Natural killer cell (primary cell): ENCODE results near the gene BANF2. TPM values are rescaled to one million over a fixed set of nuclear protein-coding genes. Genes with fewer than 3 reads are reported as not detected.
"Not testable (repeated sequence)": the region's sequence is repeated elsewhere in the genome, so short reads cannot be mapped to it uniquely, and the experiment has no call there.

ENCODE experiments used
- ATAC-seq, 3 donors: fragments of 150-1000 bp in 2 of 3; fragments of 200-7000 bp in 1 of 3; cut with Tn5 transposase; 1 replicate in 1 of 3; 2 replicates in 2 of 3; pipeline ENCODE4 v1.10.0; 2021; ENCODE audit warnings: mild to moderate bottlenecking in 2 of 3, moderate library complexity in 2 of 3
- DNase-seq, 2 donors: peaks; one replicate each; pipeline versions ENCODE4 v3.0.0 to v3.0.0-alpha.2; 2013 to 2021; ENCODE audit warnings: mixed read lengths in 1 of 2
- H3K27ac ChIP-seq: one replicate; pipeline ENCODE4 v1.5.1; 2013; ENCODE audit warnings: mild to moderate bottlenecking, low read length
- H3K27me3 ChIP-seq: one replicate; pipeline ENCODE4 v1.6.1; 2013; ENCODE audit warnings: low read length; ENCODE audit not compliant: control insufficient read depth, insufficient read depth
- H3K36me3 ChIP-seq: one replicate; pipeline ENCODE4 v1.6.1; 2013; ENCODE audit warnings: low read length; ENCODE audit not compliant: control insufficient read depth, insufficient read depth
- H3K4me1 ChIP-seq: one replicate; pipeline ENCODE4 v1.6.1; 2013; ENCODE audit warnings: low read length; ENCODE audit not compliant: control insufficient read depth, insufficient read depth
- H3K4me3 ChIP-seq: one replicate; pipeline ENCODE4 v1.5.1; 2013; ENCODE audit warnings: low read length
- H3K9me3 ChIP-seq: one replicate; pipeline ENCODE4 v1.6.1; 2013; ENCODE audit warnings: low read length; ENCODE audit not compliant: control insufficient read depth, insufficient read depth
- H3K27ac Mint-ChIP-seq, 2 donors: one replicate each; pipeline ENCODE4 v1.8.0; 2022; ENCODE audit warnings: mild to moderate bottlenecking in 2 of 2, mixed read lengths in 2 of 2, moderate library complexity in 1 of 2
- H3K27me3 Mint-ChIP-seq, 2 donors: one replicate each; pipeline ENCODE4 v1.8.0; 2022; ENCODE audit warnings: low read depth in 2 of 2, mixed read lengths in 2 of 2
- H3K36me3 Mint-ChIP-seq: one replicate; pipeline ENCODE4 v1.8.0; 2022; ENCODE audit warnings: mixed read lengths
- H3K4me1 Mint-ChIP-seq, 2 donors: one replicate each; pipeline ENCODE4 v1.8.0; 2022; ENCODE audit warnings: mixed read lengths in 2 of 2
- H3K4me3 Mint-ChIP-seq: one replicate; pipeline ENCODE4 v1.8.0; 2022; ENCODE audit warnings: mild to moderate bottlenecking, moderate library complexity, mixed read lengths
- H3K9me3 Mint-ChIP-seq, 2 donors: one replicate each; pipeline ENCODE4 v1.8.0; 2022; ENCODE audit warnings: mixed read lengths in 2 of 2
- CTCF ChIP-seq: fragments of 200-600 bp; IDR thresholded peaks from one replicate; pipeline ENCODE4 v1.8.0; 2022; ENCODE audit warnings: antibody characterized with exemption
- WGBS: methylation state at CpG from one replicate; pipeline ENCODE4 v1.1.7; 2013; ENCODE audit warnings: missing lambda C conversion rate; ENCODE audit not compliant: insufficient coverage; 5-methylcytosine and 5-hydroxymethylcytosine counted together
- intact Hi-C: fragments of 100-400 bp; cut with micrococcal nuclease; formaldehyde crosslinking; loops from one replicate; pipeline ENCODE4 v1.14.2; 2022
- total RNA-seq, 4 donors: library from RNA; stranded (reverse); fragments of 120-200 nt in 1 of 4; gene quantifications; one replicate each; pipeline versions ENCODE4 v1.2.3 to v1.2.4, GENCODE V29; 2013 to 2022

Gene BANF2
- total RNA-seq, 3 donors from 2014 or later (not counting 1 experiment from before 2014, with no cell fraction given), result not detected

- H3K27ac ChIP-seq, result no peak overlapping the region
- no peaks in the 10 kb centered on the region for H3K36me3 ChIP-seq
- intact Hi-C loops, result no loop called here
- no peaks in the 10 kb centered on the region for H3K27me3 ChIP-seq
- Mint-ChIP-seq H3K27ac (no peak overlapping the region), H3K4me3 (no peak overlapping the region), H3K36me3 (no peaks in the 10 kb centered on the region), H3K4me1 (no peaks in the 10 kb centered on the region), H3K9me3 (no peaks in the 10 kb centered on the region), H3K27me3 (no peaks in the 10 kb centered on the region)
- DNase-seq (no peak), ATAC-seq (no peak)
- no peaks in the 10 kb centered on the region for H3K9me3 ChIP-seq
- no peak for TF ChIP-seq CTCF
- H3K4me1 ChIP-seq, result no peaks in the 10 kb centered on the region
- H3K4me3 ChIP-seq, result no peak overlapping the region
- WGBS, result 30% methylated on average over 2 of the region's 2 CpGs
Observed at GRCh38 chr20:17768271-17768670, 68.5 kb downstream of the BANF2 start.

GRCh38 chr20:17769716-17770115 is 70.0 kb downstream of the BANF2 start:
- H3K27ac Mint-ChIP-seq, ATAC-seq, H3K9me3 ChIP-seq, DNase-seq, H3K36me3 Mint-ChIP-seq, H3K4me1 ChIP-seq, H3K27me3 Mint-ChIP-seq, H3K4me3 ChIP-seq, H3K4me1 Mint-ChIP-seq, H3K27me3 ChIP-seq, intact Hi-C loops, H3K4me3 Mint-ChIP-seq, H3K9me3 Mint-ChIP-seq, H3K36me3 ChIP-seq, H3K27ac ChIP-seq: not testable (repeated sequence)
- WGBS, result 97% methylated on average over 5 of the region's 8 CpGs

- no peaks in the 10 kb centered on the region for H3K4me1 ChIP-seq
- H3K9me3 ChIP-seq, result no peaks in the 10 kb centered on the region
- WGBS, result 87% methylated on average over 19 of the region's 19 CpGs
- no peak for ATAC-seq
- H3K4me1 Mint-ChIP-seq, result no peaks in the 10 kb centered on the region
- no peak overlapping the region for H3K4me3 ChIP-seq
- no peaks in the 10 kb centered on the region for H3K36me3 ChIP-seq
- H3K27me3 ChIP-seq, result no peaks in the 10 kb centered on the region
- no peak overlapping the region for H3K27ac ChIP-seq
- H3K4me3 Mint-ChIP-seq, result no peak overlapping the region
- no peak overlapping the region for H3K27ac Mint-ChIP-seq
- TF ChIP-seq CTCF, result no peak
- H3K27me3 Mint-ChIP-seq, result peaks cover 0 to 4% of the 10 kb centered on the region in 2 donors
- H3K36me3 Mint-ChIP-seq, result no peaks in the 10 kb centered on the region
- intact Hi-C loops, result no loop called here
- no peak for DNase-seq
- no peaks in the 10 kb centered on the region for H3K9me3 Mint-ChIP-seq
Observed at GRCh38 chr20:17771206-17772004, 71.6 kb downstream of the BANF2 start.

GRCh38 chr20:17772005-17772343 is 72.2 kb downstream of the BANF2 start:
- H3K9me3 Mint-ChIP-seq, result no peaks in the 10 kb centered on the region
- 75% methylated on average over 3 of the region's 3 CpGs for WGBS
- Histone ChIP-seq H3K4me1 (no peaks in the 10 kb centered on the region), H3K4me3 (no peak overlapping the region), H3K27me3 (no peaks in the 10 kb centered on the region), H3K36me3 (no peaks in the 10 kb centered on the region), H3K27ac (no peak overlapping the region), H3K9me3 (no peaks in the 10 kb centered on the region)
- DNase-seq, result no peak
- peaks cover 0 to 4% of the 10 kb centered on the region in 2 donors for H3K27me3 Mint-ChIP-seq
- intact Hi-C loops, result no loop called here
- no peaks in the 10 kb centered on the region for H3K4me1 Mint-ChIP-seq
- TF ChIP-seq CTCF, result no peak
- no peak for ATAC-seq
- no peaks in the 10 kb centered on the region for H3K36me3 Mint-ChIP-seq
- H3K4me3 Mint-ChIP-seq, result no peak overlapping the region
- H3K27ac Mint-ChIP-seq, result no peak overlapping the region
